ENCODE data around the gene C8A.

C8A gene

DNA sequence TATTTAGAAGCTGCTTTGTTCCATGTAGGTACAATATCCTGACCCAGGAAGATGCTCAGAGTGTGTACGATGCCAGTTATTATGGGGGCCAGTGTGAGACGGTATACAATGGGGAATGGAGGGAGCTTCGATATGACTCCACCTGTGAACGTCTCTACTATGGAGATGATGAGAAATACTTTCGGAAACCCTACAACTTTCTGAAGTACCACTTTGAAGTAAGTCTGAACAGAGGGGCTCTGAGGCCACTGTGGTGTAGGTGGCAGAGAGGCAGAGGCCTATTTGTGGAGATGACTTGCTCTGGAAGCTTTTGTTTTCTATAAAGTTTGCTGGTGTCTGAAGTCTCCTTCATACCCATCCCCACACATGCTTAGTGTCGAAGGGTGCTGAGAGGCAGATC, 26.8 kb downstream of the C8A start:
- no peaks in the 10 kb centered on the region for H3K27me3 ChIP-seq (ENCODE audit: insufficient read depth, poor library complexity, severe bottlenecking)
- no peak overlapping the region for H3K27ac ChIP-seq (replicated peaks)
- H3K4me3 ChIP-seq (replicated peaks; ENCODE audit: insufficient read depth, low read length) = no peak overlapping the region
- TF ChIP-seq SPI1 (IDR thresholded peaks at IDR 0.05; ENCODE audit: borderline replicate concordance, low read depth) (no peak), GABPA (IDR thresholded peaks at IDR 0.05; ENCODE audit: low read depth) (no peak), CTCF (IDR thresholded peaks at IDR 0.05; ENCODE audit: insufficient read depth, low read length) (no peak), POLR2AphosphoS5 (IDR thresholded peaks at IDR 0.05; ENCODE audit: low read depth) (no peak)
- TF ChIP-seq, protein P1, sequence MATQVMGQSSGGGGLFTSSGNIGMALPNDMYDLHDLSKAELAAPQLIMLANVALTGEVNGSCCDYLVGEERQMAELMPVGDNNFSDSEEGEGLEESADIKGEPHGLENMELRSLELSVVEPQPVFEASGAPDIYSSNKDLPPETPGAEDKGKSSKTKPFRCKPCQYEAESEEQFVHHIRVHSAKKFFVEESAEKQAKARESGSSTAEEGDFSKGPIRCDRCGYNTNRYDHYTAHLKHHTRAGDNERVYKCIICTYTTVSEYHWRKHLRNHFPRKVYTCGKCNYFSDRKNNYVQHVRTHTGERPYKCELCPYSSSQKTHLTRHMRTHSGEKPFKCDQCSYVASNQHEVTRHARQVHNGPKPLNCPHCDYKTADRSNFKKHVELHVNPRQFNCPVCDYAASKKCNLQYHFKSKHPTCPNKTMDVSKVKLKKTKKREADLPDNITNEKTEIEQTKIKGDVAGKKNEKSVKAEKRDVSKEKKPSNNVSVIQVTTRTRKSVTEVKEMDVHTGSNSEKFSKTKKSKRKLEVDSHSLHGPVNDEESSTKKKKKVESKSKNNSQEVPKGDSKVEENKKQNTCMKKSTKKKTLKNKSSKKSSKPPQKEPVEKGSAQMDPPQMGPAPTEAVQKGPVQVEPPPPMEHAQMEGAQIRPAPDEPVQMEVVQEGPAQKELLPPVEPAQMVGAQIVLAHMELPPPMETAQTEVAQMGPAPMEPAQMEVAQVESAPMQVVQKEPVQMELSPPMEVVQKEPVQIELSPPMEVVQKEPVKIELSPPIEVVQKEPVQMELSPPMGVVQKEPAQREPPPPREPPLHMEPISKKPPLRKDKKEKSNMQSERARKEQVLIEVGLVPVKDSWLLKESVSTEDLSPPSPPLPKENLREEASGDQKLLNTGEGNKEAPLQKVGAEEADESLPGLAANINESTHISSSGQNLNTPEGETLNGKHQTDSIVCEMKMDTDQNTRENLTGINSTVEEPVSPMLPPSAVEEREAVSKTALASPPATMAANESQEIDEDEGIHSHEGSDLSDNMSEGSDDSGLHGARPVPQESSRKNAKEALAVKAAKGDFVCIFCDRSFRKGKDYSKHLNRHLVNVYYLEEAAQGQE (IDR thresholded peaks at IDR 0.05; ENCODE audit: insufficient replicate concordance, low read depth) = no peak
- DNase-seq (ENCODE audit: low read depth in 1 of 2, low spot score in 1 of 2) = no peak

DNA sequence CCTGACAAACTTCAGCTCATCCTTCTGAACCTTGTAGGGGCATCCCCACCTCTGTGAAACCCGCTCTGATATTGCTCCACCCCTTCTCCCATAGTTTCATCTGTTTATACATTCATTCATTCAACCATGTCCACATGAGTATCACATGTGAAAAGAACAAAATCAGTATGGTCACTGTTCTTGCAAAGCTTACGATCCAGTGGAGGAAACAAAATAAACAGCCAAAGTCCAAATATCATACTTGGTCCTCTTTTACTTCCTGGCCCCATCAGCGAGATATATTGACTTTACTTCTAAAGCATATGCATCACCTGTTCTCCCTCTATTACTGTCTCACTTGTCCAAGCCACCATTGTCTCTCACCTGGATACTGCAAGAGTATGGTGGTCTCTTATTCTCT, 35.6 kb downstream of the C8A start:
- no peak overlapping the region for H3K4me3 ChIP-seq (replicated peaks; ENCODE audit: insufficient read depth, low read length)
- H3K27me3 ChIP-seq (ENCODE audit: insufficient read depth, poor library complexity, severe bottlenecking) = no peaks in the 10 kb centered on the region
- no peak overlapping the region for H3K27ac ChIP-seq (replicated peaks)
- no peak for TF ChIP-seq GABPA (IDR thresholded peaks at IDR 0.05; ENCODE audit: low read depth)
- TF ChIP-seq POLR2AphosphoS5 (IDR thresholded peaks at IDR 0.05; ENCODE audit: low read depth) = no peak
- TF ChIP-seq, protein P1 (IDR thresholded peaks at IDR 0.05; ENCODE audit: insufficient replicate concordance, low read depth) = no peak
- TF ChIP-seq SPI1 (IDR thresholded peaks at IDR 0.05; ENCODE audit: borderline replicate concordance, low read depth) = no peak
- no peak for TF ChIP-seq CTCF (IDR thresholded peaks at IDR 0.05; ENCODE audit: insufficient read depth, low read length)
- DNase-seq (ENCODE audit: low read depth in 1 of 2, low spot score in 1 of 2) = no peak

GRCh38 chr1:56894014-56894413, 39.4 kb downstream of the C8A start:
- no peak for TF ChIP-seq CTCF (IDR thresholded peaks at IDR 0.05; ENCODE audit: insufficient read depth, low read length)
- H3K27ac ChIP-seq (replicated peaks) = no peak overlapping the region

DNA sequence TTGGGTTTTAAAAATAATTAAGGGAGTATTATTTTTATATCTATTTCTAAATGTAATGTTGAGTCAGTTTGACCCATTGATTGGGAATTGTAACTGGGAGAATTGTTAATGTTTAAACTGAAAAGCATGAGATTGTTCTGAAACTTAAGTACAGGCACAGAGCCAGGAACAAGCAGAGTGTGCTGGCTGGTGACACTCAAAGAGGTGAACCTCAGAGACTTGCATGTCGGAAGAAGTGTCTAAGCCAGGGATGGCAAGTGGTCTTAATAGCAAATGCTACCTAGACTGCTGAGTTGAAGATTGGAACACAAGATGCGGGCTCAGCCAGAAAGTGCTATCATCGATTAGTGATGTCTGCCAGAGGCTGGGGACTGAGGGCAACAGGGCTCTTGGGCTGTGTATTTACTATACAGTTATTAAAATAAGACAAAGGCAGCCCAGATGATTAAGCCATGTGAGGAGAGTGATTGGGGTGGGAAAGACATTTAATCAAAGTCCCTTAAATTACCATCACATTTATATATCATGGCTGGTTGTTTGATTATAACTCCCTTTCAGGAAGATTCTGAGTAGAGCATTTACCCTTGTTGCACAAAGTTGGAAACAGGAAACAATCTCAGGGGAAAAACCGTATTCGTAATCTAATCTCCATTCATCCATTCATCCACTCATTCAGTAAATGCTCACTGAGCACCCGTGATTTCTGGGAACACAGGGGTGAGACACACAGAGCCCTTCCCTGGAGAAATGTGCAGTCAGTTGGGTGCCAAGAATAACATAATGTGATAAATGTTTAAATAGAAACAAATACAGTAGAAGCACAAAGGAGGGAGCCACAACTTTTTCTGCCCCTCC, 42.8 kb downstream of the C8A start:
- Histone ChIP-seq H3K4me3 (replicated peaks; ENCODE audit: insufficient read depth, low read length) (no peak overlapping the region), H3K27me3 (ENCODE audit: insufficient read depth, poor library complexity, severe bottlenecking) (no peaks in the 10 kb centered on the region), H3K27ac (replicated peaks) (no peak overlapping the region)
- no peak for DNase-seq (ENCODE audit: low read depth in 1 of 2, low spot score in 1 of 2)
- TF ChIP-seq CTCF (IDR thresholded peaks at IDR 0.05; ENCODE audit: insufficient read depth, low read length) = no peak

More at GRCh38 chr1:56894014-56894413, 39.4 kb downstream of the C8A start:
- Histone ChIP-seq H3K27me3 (ENCODE audit: insufficient read depth, poor library complexity, severe bottlenecking) (no peaks in the 10 kb centered on the region), H3K4me3 (replicated peaks; ENCODE audit: insufficient read depth, low read length) (no peak overlapping the region)
- DNase-seq (ENCODE audit: low read depth in 1 of 2, low spot score in 1 of 2) = no peak
